Activated naive CD4-positive, alpha-beta T cell treated with anti-CD3 and anti-CD28 coated beads for 36 hours (primary cell): ENCODE results near the gene C7orf57. TPM values are rescaled to one million over a fixed set of nuclear protein-coding genes. Genes with fewer than 3 reads are reported as not detected.
"Not testable (repeated sequence)": the region's sequence is repeated elsewhere in the genome, so short reads cannot be mapped to it uniquely, and the experiment has no call there.

ENCODE experiments used
- CTCF ChIA-PET: fragments of 350-600 bp; sonication (Branson Sonifier 250); formaldehyde crosslinking; loops from one replicate; lab custom pipeline; 2021; ENCODE audit warnings: antibody characterized with exemption; lab: Charles Lee
- DNase-seq: peaks from one replicate; pipeline ENCODE4 v3.0.0-alpha.2; 2020
- H3K27ac Mint-ChIP-seq: one replicate; pipeline ENCODE4 v1.8.0; 2021; ENCODE audit warnings: mild to moderate bottlenecking, mixed read lengths
- H3K27me3 Mint-ChIP-seq: one replicate; pipeline ENCODE4 v1.8.0; 2021; ENCODE audit warnings: low read depth, mixed read lengths
- H3K36me3 Mint-ChIP-seq: one replicate; pipeline ENCODE4 v1.8.0; 2021; ENCODE audit warnings: low read depth, mixed read lengths
- H3K4me1 Mint-ChIP-seq: one replicate; pipeline ENCODE4 v1.8.0; 2021; ENCODE audit warnings: low read depth, mixed read lengths
- H3K4me3 Mint-ChIP-seq: one replicate; pipeline ENCODE4 v1.8.0; 2021; ENCODE audit warnings: mild to moderate bottlenecking, moderate library complexity, mixed read lengths
- H3K9me3 Mint-ChIP-seq: one replicate; pipeline ENCODE4 v1.8.0; 2021; ENCODE audit warnings: mixed read lengths
- intact Hi-C: fragments of 100-400 bp; cut with micrococcal nuclease; formaldehyde crosslinking; loops from one replicate; pipeline ENCODE4 v1.15.1; 2023
- total RNA-seq, 2 experiments: library from RNA; stranded (reverse); gene quantifications; one replicate each; pipeline ENCODE4 v1.2.3, GENCODE V29; 2021

The C7orf57 gene
- total RNA-seq, result under 1 TPM; 0.29 to 0.44 TPM

- intact Hi-C loops, result loop anchor here (1.0 kb wide), 3 partner anchors 44 to 75 kb away; no protein-coding TSS in a partner anchor
- Mint-ChIP-seq H3K9me3 (no peaks in the 10 kb centered on the region), H3K36me3 (no peaks in the 10 kb centered on the region)
These were observed at the start of gene C7orf57 for GRCh38 chr7:48035301-48035966. Gene C7orf57, plus strand, starts transcription at chr7:48035543. Its CDS starts 766 bp downstream, at chr7:48036309.

GRCh38 chr7:47988496-47989386 lies 46.6 kb upstream of the C7orf57 start:
- no peaks in the 10 kb centered on the region for H3K9me3 Mint-ChIP-seq
- DNase-seq, result no peak
- CTCF ChIA-PET, result interaction anchor here (0.6 to 6.3 kb wide), 11 partner anchors 12 to 417 kb away, joined by 3 to 101 read pairs (median 3); no protein-coding TSS in a partner anchor
- H3K27ac Mint-ChIP-seq, result no peak overlapping the region
- no peak overlapping the region for H3K4me3 Mint-ChIP-seq
- no peaks in the 10 kb centered on the region for H3K27me3 Mint-ChIP-seq
- peaks cover 16% of the 10 kb centered on the region for H3K4me1 Mint-ChIP-seq
- intact Hi-C loops, result no loop called here
- H3K36me3 Mint-ChIP-seq, result no peaks in the 10 kb centered on the region

More at GRCh38 chr7:48035301-48035966, at the start of gene C7orf57:
- peaks cover 7% of the 10 kb centered on the region for H3K4me1 Mint-ChIP-seq
- DNase-seq, result peak; percentile 86
- CTCF ChIA-PET, result interaction anchor here (0.5 to 0.9 kb wide), 3 partner anchors 47 to 65 kb away, joined by 3 to 4 read pairs (median 3); no protein-coding TSS in a partner anchor
- peaks cover 24% of the 10 kb centered on the region for H3K27me3 Mint-ChIP-seq
- H3K27ac Mint-ChIP-seq, result no peak within 1 kb of the TSS
- H3K4me3 Mint-ChIP-seq, result peak within 1 kb of the TSS; percentile 77

DNA sequence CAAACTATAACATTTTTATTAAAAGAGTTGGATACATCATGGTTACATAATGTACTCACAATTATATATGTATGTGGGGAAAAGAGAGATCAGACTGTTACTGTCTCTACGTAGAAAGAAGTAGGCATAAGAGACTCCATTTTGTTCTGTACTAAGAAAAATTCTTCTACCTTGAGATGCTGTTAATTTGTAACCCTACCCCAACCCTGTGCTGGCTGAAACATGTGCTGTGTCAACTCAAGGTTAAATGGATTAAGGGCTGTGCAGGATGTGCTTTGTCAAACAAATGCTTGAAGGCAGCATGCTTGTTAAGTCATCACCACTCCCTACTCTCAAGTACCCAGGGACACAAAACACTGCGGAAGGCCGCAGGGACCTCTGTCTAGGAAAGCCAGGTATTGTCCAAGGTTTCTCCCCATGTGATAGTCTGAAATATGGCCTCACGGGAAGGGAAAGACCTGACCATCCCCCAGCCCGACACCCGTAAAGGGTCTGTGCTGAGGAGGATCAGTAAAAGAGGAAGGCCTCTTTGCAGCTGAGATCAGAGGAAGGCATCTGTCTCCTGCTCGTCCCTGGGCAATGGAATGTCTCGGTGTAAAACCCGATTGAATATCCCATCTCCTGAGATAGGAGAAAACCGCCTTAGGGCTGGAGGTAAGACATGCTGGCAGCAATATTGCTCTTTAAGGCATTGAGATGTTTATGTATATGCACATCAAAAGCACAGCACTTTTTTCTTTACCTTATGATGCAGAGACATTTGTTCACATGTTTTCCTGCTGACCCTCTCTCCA lies 45.5 kb upstream of the C7orf57 start:
- not testable (repeated sequence) for H3K4me3 Mint-ChIP-seq, H3K9me3 Mint-ChIP-seq, H3K27ac Mint-ChIP-seq, H3K27me3 Mint-ChIP-seq, DNase-seq, H3K36me3 Mint-ChIP-seq
- H3K4me1 Mint-ChIP-seq, result peaks cover 16% of the 10 kb centered on the region
- intact Hi-C loops, result loop anchor here (5.0 kb wide), 1 partner anchor 307 kb away; no protein-coding TSS in a partner anchor
- CTCF ChIA-PET, result interaction anchor here (0.6 to 6.3 kb wide), 5 partner anchors 95 to 163 kb away, joined by 3 to 101 read pairs (median 7); no protein-coding TSS in a partner anchor

DNA sequence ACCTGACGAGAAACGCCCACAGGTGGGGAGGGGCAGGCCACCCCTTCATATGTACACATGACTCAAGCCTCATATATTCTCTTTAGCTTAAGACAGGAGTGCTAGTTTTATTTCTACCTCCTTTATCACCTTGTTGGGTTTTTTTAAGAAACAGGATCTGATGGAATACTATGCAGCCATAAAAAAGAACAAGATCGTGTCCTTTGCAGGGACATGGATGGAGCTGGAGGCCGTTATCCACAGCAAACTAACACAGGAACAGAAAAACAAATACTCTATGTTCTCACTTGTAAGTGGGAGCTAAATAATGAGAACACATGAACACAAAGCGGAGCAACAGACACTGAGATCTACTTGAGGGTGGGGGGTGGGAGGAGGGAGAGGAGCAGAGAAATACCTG lies 44.8 kb upstream of the C7orf57 start:
- Mint-ChIP-seq H3K9me3 (no peaks in the 10 kb centered on the region), H3K4me3 (no peak overlapping the region), H3K36me3 (no peaks in the 10 kb centered on the region), H3K27me3 (no peaks in the 10 kb centered on the region), H3K27ac (no peak overlapping the region), H3K4me1 (peaks cover 16% of the 10 kb centered on the region)
- DNase-seq, result no peak
- intact Hi-C loops, result loop anchor here (5.0 kb wide), 1 partner anchor 307 kb away; no protein-coding TSS in a partner anchor
- CTCF ChIA-PET, result interaction anchor here (1.6 to 6.3 kb wide), 7 partner anchors 10 to 118 kb away, joined by 6 to 101 read pairs (median 10); partner anchors contain the start of gene UPP1

GRCh38 chr7:47991270-47991669 lies 44.1 kb upstream of the C7orf57 start:
- CTCF ChIA-PET, result interaction anchor here (0.8 to 6.3 kb wide), 16 partner anchors 8 to 155 kb away, joined by 3 to 101 read pairs (median 8); partner anchors contain the start of gene UPP1

GRCh38 chr7:47991741-47992311 lies 43.5 kb upstream of the C7orf57 start:
- Mint-ChIP-seq H3K4me3 (peak overlapping the region; percentile 92), H3K4me1 (peaks cover 16% of the 10 kb centered on the region), H3K36me3 (no peaks in the 10 kb centered on the region), H3K27me3 (no peaks in the 10 kb centered on the region), H3K27ac (peak overlapping the region; percentile 93), H3K9me3 (no peaks in the 10 kb centered on the region)
- CTCF ChIA-PET, result interaction anchor here (0.7 to 6.3 kb wide), 19 partner anchors 8 to 163 kb away, joined by 3 to 101 read pairs (median 6); partner anchors contain the start of genes HUS1 and UPP1
- peak; percentile 94 for DNase-seq
- intact Hi-C loops, result loop anchor here (1.0 to 5.0 kb wide), 10 partner anchors 13 to 305 kb away; partner anchors contain the start of genes C7orf57, HUS1 and UPP1

More at GRCh38 chr7:47991270-47991669, 44.1 kb upstream of the C7orf57 start:
- DNase-seq, result no peak
- intact Hi-C loops, result loop anchor here (1.0 to 5.0 kb wide), 8 partner anchors 12 to 306 kb away; partner anchors contain the start of genes C7orf57 and HUS1
- no peaks in the 10 kb centered on the region for H3K27me3 Mint-ChIP-seq
- H3K36me3 Mint-ChIP-seq, result no peaks in the 10 kb centered on the region
- peak overlapping the region; percentile 93 for H3K27ac Mint-ChIP-seq
- no peaks in the 10 kb centered on the region for H3K9me3 Mint-ChIP-seq
- H3K4me3 Mint-ChIP-seq, result peak overlapping the region; percentile 92
- H3K4me1 Mint-ChIP-seq, result peaks cover 16% of the 10 kb centered on the region

DNA sequence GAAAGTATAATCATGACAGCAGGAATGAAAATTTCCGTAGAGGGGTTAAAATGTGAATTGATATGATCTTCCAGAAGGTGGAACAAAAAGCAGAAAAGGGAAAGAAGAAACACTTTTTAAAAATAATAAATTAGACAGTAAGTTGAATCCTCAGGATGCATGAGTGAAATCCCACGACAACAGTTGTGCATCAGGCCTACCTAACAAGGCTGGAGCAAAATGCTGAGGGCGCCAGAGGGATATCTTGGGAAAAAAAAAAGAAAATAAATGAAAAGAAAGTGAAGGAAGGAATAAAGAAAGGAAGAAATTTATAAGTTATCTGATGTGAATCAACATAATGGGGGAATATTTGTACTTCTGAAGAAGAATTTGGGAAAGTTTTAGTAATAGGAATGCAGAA lies 42.9 kb upstream of the C7orf57 start:
- H3K9me3 Mint-ChIP-seq, result no peaks in the 10 kb centered on the region
- peaks cover 16% of the 10 kb centered on the region for H3K4me1 Mint-ChIP-seq
- no peaks in the 10 kb centered on the region for H3K36me3 Mint-ChIP-seq
- no peak for DNase-seq
- peak overlapping the region; percentile 92 for H3K4me3 Mint-ChIP-seq
- H3K27me3 Mint-ChIP-seq, result no peaks in the 10 kb centered on the region
- intact Hi-C loops, result loop anchor here (1.0 to 5.0 kb wide), 3 partner anchors 49 to 305 kb away; partner anchors contain the start of gene UPP1
- CTCF ChIA-PET, result interaction anchor here (0.7 to 6.3 kb wide), 16 partner anchors 8 to 162 kb away, joined by 3 to 101 read pairs (median 8); partner anchors contain the start of genes HUS1 and UPP1
- H3K27ac Mint-ChIP-seq, result peak overlapping the region; percentile 93

DNA sequence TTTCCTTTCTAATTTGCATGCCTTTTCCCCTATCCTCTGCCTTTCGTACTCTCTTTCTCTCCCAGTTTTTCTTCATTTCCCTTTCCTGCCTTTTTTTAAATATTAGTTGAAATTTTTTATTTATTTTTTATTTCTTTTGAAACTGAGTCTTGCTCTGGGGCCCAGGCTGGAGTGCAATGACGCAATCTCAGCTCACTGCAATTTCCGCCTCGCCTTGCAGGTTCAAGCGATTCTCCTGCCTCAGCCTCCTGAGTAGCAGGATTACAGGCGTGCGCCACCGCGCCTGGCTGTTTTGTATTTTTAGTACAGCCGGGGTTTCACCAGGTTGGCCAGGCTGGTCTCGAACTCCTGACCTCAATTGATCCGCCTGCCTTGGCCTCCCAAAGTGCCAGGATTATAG lies 35.9 kb upstream of the C7orf57 start:
- no peaks in the 10 kb centered on the region for H3K4me1 Mint-ChIP-seq
- DNase-seq, result no peak
- no peaks in the 10 kb centered on the region for H3K27me3 Mint-ChIP-seq
- intact Hi-C loops, result no loop called here
- no peaks in the 10 kb centered on the region for H3K9me3 Mint-ChIP-seq
- H3K27ac Mint-ChIP-seq, result no peak overlapping the region
- H3K4me3 Mint-ChIP-seq, result no peak overlapping the region
- CTCF ChIA-PET, result interaction anchor here (1.7 kb wide), 1 partner anchor 54 kb away, joined by 3 read pairs; no protein-coding TSS in a partner anchor
- no peaks in the 10 kb centered on the region for H3K36me3 Mint-ChIP-seq

- H3K27ac Mint-ChIP-seq, H3K4me1 Mint-ChIP-seq, DNase-seq, intact Hi-C loops, H3K4me3 Mint-ChIP-seq, H3K9me3 Mint-ChIP-seq, H3K27me3 Mint-ChIP-seq, H3K36me3 Mint-ChIP-seq: not testable (repeated sequence)
- CTCF ChIA-PET, result interaction anchor here (1.1 to 1.7 kb wide), 4 partner anchors 9 to 110 kb away, joined by 3 to 10 read pairs (median 4); no protein-coding TSS in a partner anchor
These were observed 35.2 kb upstream of the C7orf57 start for GRCh38 chr7:48000164-48000563.

- Mint-ChIP-seq H3K4me1 (no peaks in the 10 kb centered on the region), H3K36me3 (no peaks in the 10 kb centered on the region), H3K27ac (no peak overlapping the region), H3K4me3 (no peak overlapping the region), H3K27me3 (no peaks in the 10 kb centered on the region), H3K9me3 (no peaks in the 10 kb centered on the region)
- CTCF ChIA-PET, result no interaction called here
- DNase-seq, result no peak
- intact Hi-C loops, result no loop called here
These were observed 31.3 kb upstream of the C7orf57 start for GRCh38 chr7:48004032-48004431.

DNA sequence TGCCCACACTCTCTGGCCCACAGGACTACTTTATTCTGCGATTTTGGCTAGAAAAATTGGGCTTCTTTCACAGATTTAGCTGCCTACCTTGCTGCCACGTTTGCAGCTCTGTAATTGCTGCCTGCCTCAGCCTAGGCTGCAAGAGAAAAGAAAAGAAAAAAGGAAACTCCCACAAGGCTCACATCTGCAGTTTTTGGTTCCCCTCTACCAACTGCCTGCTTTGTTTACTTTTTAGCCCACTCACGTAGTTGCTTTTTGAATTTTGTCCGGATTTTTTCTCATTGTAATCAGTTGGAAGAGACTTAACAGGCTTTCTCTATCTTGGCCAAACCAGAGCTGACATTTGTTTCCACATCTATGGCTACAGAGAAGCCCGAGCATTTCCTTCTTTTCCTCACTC lies 30.7 kb upstream of the C7orf57 start:
- Mint-ChIP-seq H3K4me1 (no peaks in the 10 kb centered on the region), H3K4me3 (no peak overlapping the region), H3K9me3 (no peaks in the 10 kb centered on the region), H3K27ac (no peak overlapping the region), H3K27me3 (no peaks in the 10 kb centered on the region), H3K36me3 (no peaks in the 10 kb centered on the region)
- DNase-seq, result no peak
- CTCF ChIA-PET, result no interaction called here
- intact Hi-C loops, result no loop called here
